ENCODE results near the gene MTM1. TPM values are rescaled to one million over a fixed set of nuclear protein-coding genes. Genes with fewer than 3 reads are reported as not detected.

The MTM1 gene
- total RNA-seq (ENCODE audit: low replicate concordance): 9.1 and 10.8 TPM in 2 replicates

- peak; percentile 92 for DNase-seq (ENCODE audit: low read depth)
- peak within 1 kb of the TSS; percentile 75 for H3K4me3 ChIP-seq (ENCODE audit: low read depth, low read length)
- TF ChIP-seq CTCF (IDR thresholded peaks at IDR 0.05; ENCODE audit: insufficient read depth, low read length): no peak
Observed at GRCh38 chrX:150568320-150569154, at the start of gene MTM1. MTM1 (plus strand) TSS chrX:150568621; CDS start chrX:150592615, 23,994 bp downstream.

GRCh38 chrX:150522494-150522893 is 45.9 kb upstream of the MTM1 start:
- TF ChIP-seq CTCF (IDR thresholded peaks at IDR 0.05; ENCODE audit: insufficient read depth, low read length): no peak
- no peak for DNase-seq (ENCODE audit: low read depth)
- H3K4me3 ChIP-seq (ENCODE audit: low read depth, low read length): no peak overlapping the region

- no peak overlapping the region for H3K4me3 ChIP-seq (ENCODE audit: low read depth, low read length)
- no peak for DNase-seq (ENCODE audit: low read depth)
- no peak for TF ChIP-seq CTCF (IDR thresholded peaks at IDR 0.05; ENCODE audit: insufficient read depth, low read length)
Observed at GRCh38 chrX:150525061-150525919, 43.1 kb upstream of the MTM1 start.

- no peak overlapping the region for H3K4me3 ChIP-seq (ENCODE audit: low read depth, low read length)
- TF ChIP-seq CTCF (IDR thresholded peaks at IDR 0.05; ENCODE audit: insufficient read depth, low read length): no peak
- no peak for DNase-seq (ENCODE audit: low read depth)
Observed at GRCh38 chrX:150526692-150527091, 41.7 kb upstream of the MTM1 start.

GRCh38 chrX:150527108-150527507 is 41.3 kb upstream of the MTM1 start:
- no peak overlapping the region for H3K4me3 ChIP-seq (ENCODE audit: low read depth, low read length)
- DNase-seq (ENCODE audit: low read depth): no peak
- no peak for TF ChIP-seq CTCF (IDR thresholded peaks at IDR 0.05; ENCODE audit: insufficient read depth, low read length)

GRCh38 chrX:150529587-150529986 is 38.8 kb upstream of the MTM1 start:
- no peak overlapping the region for H3K4me3 ChIP-seq (ENCODE audit: low read depth, low read length)
- no peak for TF ChIP-seq CTCF (IDR thresholded peaks at IDR 0.05; ENCODE audit: insufficient read depth, low read length)

More at GRCh38 chrX:150529587-150529986, 38.8 kb upstream of the MTM1 start:
- no peak for DNase-seq (ENCODE audit: low read depth)

Measured in fibroblast of the aortic adventitia (primary cell).